Activated naive CD8-positive, alpha-beta T cell (primary cell): ENCODE measurements around the gene SKIC2.
"Not testable (repeated sequence)": the region's sequence is repeated elsewhere in the genome, so short reads cannot be mapped to it uniquely, and the experiment has no call there.

Experiments used
- H3K27ac Mint-ChIP-seq: one replicate; pipeline ENCODE4 v1.8.0; 2021; ENCODE audit warnings: mixed read lengths
- H3K27me3 Mint-ChIP-seq: one replicate; pipeline ENCODE4 v1.8.0; 2021; ENCODE audit warnings: mixed read lengths
- H3K36me3 Mint-ChIP-seq: one replicate; pipeline ENCODE4 v1.8.0; 2021; ENCODE audit warnings: mixed read lengths
- H3K4me1 Mint-ChIP-seq: one replicate; pipeline ENCODE4 v1.8.0; 2021; ENCODE audit warnings: low read depth, mixed read lengths
- H3K4me3 Mint-ChIP-seq: one replicate; pipeline ENCODE4 v1.8.0; 2021; ENCODE audit warnings: mild to moderate bottlenecking, mixed read lengths
- H3K9me3 Mint-ChIP-seq: one replicate; pipeline ENCODE4 v1.8.0; 2021; ENCODE audit warnings: low read depth, mixed read lengths

The SKIC2 gene

GRCh38 chr6:31971279-31971992 is 12.5 kb downstream of the SKIC2 start:
- H3K27me3 Mint-ChIP-seq, result no peaks in the 10 kb centered on the region
- peak overlapping the region; percentile 97 for H3K4me3 Mint-ChIP-seq
- H3K36me3 Mint-ChIP-seq, result peaks cover 7% of the 10 kb centered on the region
- H3K9me3 Mint-ChIP-seq, result no peaks in the 10 kb centered on the region
- peaks cover 40% of the 10 kb centered on the region for H3K4me1 Mint-ChIP-seq
- peak overlapping the region; percentile 99 for H3K27ac Mint-ChIP-seq

GRCh38 chr6:31971993-31972708 is 13.2 kb downstream of the SKIC2 start, which contains the start of gene DXO:
DXO (minus strand) TSS chr6:31972138; CDS start chr6:31971675, 463 bp downstream.
- Mint-ChIP-seq H3K4me3 (peak within 1 kb of the TSS; percentile 97), H3K27ac (peak within 1 kb of the TSS; percentile 99), H3K36me3 (peaks cover 7% of the 10 kb centered on the region), H3K4me1 (peaks cover 40% of the 10 kb centered on the region), H3K9me3 (no peaks in the 10 kb centered on the region), H3K27me3 (no peaks in the 10 kb centered on the region)

GRCh38 chr6:31972709-31973350 is 13.9 kb downstream of the SKIC2 start:
- Mint-ChIP-seq H3K27ac (peak overlapping the region; percentile 99), H3K4me1 (peaks cover 40% of the 10 kb centered on the region), H3K27me3 (no peaks in the 10 kb centered on the region), H3K9me3 (no peaks in the 10 kb centered on the region), H3K36me3 (peaks cover 7% of the 10 kb centered on the region), H3K4me3 (peak overlapping the region; percentile 97)

- not testable (repeated sequence) for H3K27ac Mint-ChIP-seq, H3K4me3 Mint-ChIP-seq, H3K27me3 Mint-ChIP-seq, H3K36me3 Mint-ChIP-seq, H3K9me3 Mint-ChIP-seq
- H3K4me1 Mint-ChIP-seq, result peaks cover 40% of the 10 kb centered on the region
Measured at GRCh38 chr6:31976065-31976464, 17.1 kb downstream of the SKIC2 start.

- Mint-ChIP-seq H3K9me3 (no peaks in the 10 kb centered on the region), H3K36me3 (peaks cover 3% of the 10 kb centered on the region), H3K4me3 (no peak overlapping the region), H3K27me3 (no peaks in the 10 kb centered on the region), H3K27ac (peak overlapping the region; percentile 88), H3K4me1 (peaks cover 31% of the 10 kb centered on the region)
Measured at GRCh38 chr6:31977816-31978431, 18.9 kb downstream of the SKIC2 start.

- no peaks in the 10 kb centered on the region for H3K36me3 Mint-ChIP-seq
- H3K4me1 Mint-ChIP-seq, result peaks cover 22% of the 10 kb centered on the region
- H3K9me3 Mint-ChIP-seq, result no peaks in the 10 kb centered on the region
- H3K27ac Mint-ChIP-seq, result peak overlapping the region; percentile 88
- no peak overlapping the region for H3K4me3 Mint-ChIP-seq
- H3K27me3 Mint-ChIP-seq, result no peaks in the 10 kb centered on the region
Measured at GRCh38 chr6:31978831-31979230, 19.9 kb downstream of the SKIC2 start.

- Mint-ChIP-seq H3K27ac (peak overlapping the region; percentile 89), H3K4me3 (no peak overlapping the region), H3K27me3 (no peaks in the 10 kb centered on the region), H3K9me3 (no peaks in the 10 kb centered on the region), H3K4me1 (peaks cover 19% of the 10 kb centered on the region), H3K36me3 (no peaks in the 10 kb centered on the region)
Measured at GRCh38 chr6:31979238-31979898, 20.4 kb downstream of the SKIC2 start.

GRCh38 chr6:31980195-31980876 is 21.4 kb downstream of the SKIC2 start:
- H3K9me3 Mint-ChIP-seq, H3K4me3 Mint-ChIP-seq, H3K36me3 Mint-ChIP-seq, H3K27me3 Mint-ChIP-seq: not testable (repeated sequence)
- H3K27ac Mint-ChIP-seq, result peak overlapping the region; percentile 89
- peaks cover 16% of the 10 kb centered on the region for H3K4me1 Mint-ChIP-seq

- not testable (repeated sequence) for H3K36me3 Mint-ChIP-seq, H3K27ac Mint-ChIP-seq, H3K27me3 Mint-ChIP-seq, H3K9me3 Mint-ChIP-seq, H3K4me3 Mint-ChIP-seq
- H3K4me1 Mint-ChIP-seq, result peaks cover 16% of the 10 kb centered on the region
Measured at GRCh38 chr6:31980998-31981397, 22.0 kb downstream of the SKIC2 start.

GRCh38 chr6:31981744-31982143 is 22.8 kb downstream of the SKIC2 start, which contains the start of gene C4A:
C4A (plus strand) TSS chr6:31982057; CDS start chr6:31982108, 51 bp downstream.
- not testable (repeated sequence) for H3K9me3 Mint-ChIP-seq, H3K36me3 Mint-ChIP-seq, H3K4me3 Mint-ChIP-seq, H3K27ac Mint-ChIP-seq, H3K27me3 Mint-ChIP-seq
- peaks cover 16% of the 10 kb centered on the region for H3K4me1 Mint-ChIP-seq

GRCh38 chr6:31989363-31989762 is 30.4 kb downstream of the SKIC2 start:
- not testable (repeated sequence) for H3K4me3 Mint-ChIP-seq, H3K4me1 Mint-ChIP-seq, H3K27me3 Mint-ChIP-seq, H3K27ac Mint-ChIP-seq, H3K9me3 Mint-ChIP-seq, H3K36me3 Mint-ChIP-seq

- not testable (repeated sequence) for H3K4me1 Mint-ChIP-seq, H3K4me3 Mint-ChIP-seq, H3K9me3 Mint-ChIP-seq, H3K27ac Mint-ChIP-seq, H3K27me3 Mint-ChIP-seq, H3K36me3 Mint-ChIP-seq
Measured at GRCh38 chr6:31994421-31994820, 35.4 kb downstream of the SKIC2 start.

GRCh38 chr6:31996385-31996784 is 37.4 kb downstream of the SKIC2 start:
- H3K27me3 Mint-ChIP-seq, H3K9me3 Mint-ChIP-seq, H3K4me1 Mint-ChIP-seq, H3K36me3 Mint-ChIP-seq, H3K4me3 Mint-ChIP-seq, H3K27ac Mint-ChIP-seq: not testable (repeated sequence)

- H3K36me3 Mint-ChIP-seq, H3K4me1 Mint-ChIP-seq, H3K9me3 Mint-ChIP-seq, H3K4me3 Mint-ChIP-seq, H3K27me3 Mint-ChIP-seq, H3K27ac Mint-ChIP-seq: not testable (repeated sequence)
Measured at GRCh38 chr6:32002546-32003268, 43.7 kb downstream of the SKIC2 start.
